RWPE1 (cell line): ENCODE data around the gene STING1.
A peak's percentile ranks its signal among the peaks of the same experiment; 100 is the strongest.

Experiments
- CTCF ChIA-PET: fragments of 350-600 bp; sonication (Branson Sonifier 250); formaldehyde crosslinking; extraction: SDS; loops from one replicate; lab custom pipeline; 2021; lab: Yijun Ruan, JAX
- POLR2A ChIA-PET: fragments of 400-600 bp; formaldehyde crosslinking; extraction: SDS; loops from one replicate; lab custom pipeline; 2020; ENCODE audit warnings: antibody characterized with exemption; ENCODE audit not compliant: low non-redundant PET; lab: Yijun Ruan, JAX
- DNase-seq: peaks from one replicate; pipeline ENCODE4 v3.0.0; 2012; ENCODE audit warnings: low spot score
- H3K27ac ChIP-seq: fragments of 450-650 bp; 2 replicates; pipeline ENCODE4 v1.5.1; 2017
- TF ChIP-seq, protein P1 (sequence below): fragments of 450-650 bp; conservative IDR thresholded peaks from 2 replicates; pipeline ENCODE4 v1.5.1; 2017; ENCODE audit warnings: low read depth, mild to moderate bottlenecking

STING1 gene

DNA sequence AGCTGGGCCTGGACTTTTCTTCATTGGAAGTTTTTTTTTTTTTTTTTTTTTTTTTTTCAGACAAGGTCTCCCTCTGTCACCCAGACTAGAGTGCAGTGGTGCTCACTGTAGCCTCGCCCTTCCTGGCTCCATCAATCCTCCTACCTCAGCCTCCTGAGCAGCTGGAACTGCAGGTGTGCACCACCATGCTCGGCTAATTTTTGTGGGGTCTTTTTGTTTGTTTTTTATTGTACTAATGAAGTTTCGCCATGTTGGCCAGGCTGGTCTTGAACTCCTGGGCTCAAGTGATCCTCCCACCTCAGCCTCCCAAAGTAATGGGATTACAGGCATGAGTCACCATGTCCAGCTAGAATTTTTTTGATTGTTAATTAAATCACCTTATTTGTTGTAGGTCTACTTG is 46.9 kb downstream of the STING1 start:
- DNase-seq, result no peak
- ChIA-PET CTCF (interaction anchor here (1.2 to 1.4 kb wide), 2 partner anchors 13 to 78 kb away, joined by 4 to 6 read pairs; no protein-coding TSS in a partner anchor), POLR2A (interaction anchor here (0.6 kb wide), 1 partner anchor 117 kb away, joined by 3 read pairs; no protein-coding TSS in a partner anchor)
- TF ChIP-seq, protein P1, sequence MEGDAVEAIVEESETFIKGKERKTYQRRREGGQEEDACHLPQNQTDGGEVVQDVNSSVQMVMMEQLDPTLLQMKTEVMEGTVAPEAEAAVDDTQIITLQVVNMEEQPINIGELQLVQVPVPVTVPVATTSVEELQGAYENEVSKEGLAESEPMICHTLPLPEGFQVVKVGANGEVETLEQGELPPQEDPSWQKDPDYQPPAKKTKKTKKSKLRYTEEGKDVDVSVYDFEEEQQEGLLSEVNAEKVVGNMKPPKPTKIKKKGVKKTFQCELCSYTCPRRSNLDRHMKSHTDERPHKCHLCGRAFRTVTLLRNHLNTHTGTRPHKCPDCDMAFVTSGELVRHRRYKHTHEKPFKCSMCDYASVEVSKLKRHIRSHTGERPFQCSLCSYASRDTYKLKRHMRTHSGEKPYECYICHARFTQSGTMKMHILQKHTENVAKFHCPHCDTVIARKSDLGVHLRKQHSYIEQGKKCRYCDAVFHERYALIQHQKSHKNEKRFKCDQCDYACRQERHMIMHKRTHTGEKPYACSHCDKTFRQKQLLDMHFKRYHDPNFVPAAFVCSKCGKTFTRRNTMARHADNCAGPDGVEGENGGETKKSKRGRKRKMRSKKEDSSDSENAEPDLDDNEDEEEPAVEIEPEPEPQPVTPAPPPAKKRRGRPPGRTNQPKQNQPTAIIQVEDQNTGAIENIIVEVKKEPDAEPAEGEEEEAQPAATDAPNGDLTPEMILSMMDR, result no peak
- no peak overlapping the region for H3K27ac ChIP-seq

DNA sequence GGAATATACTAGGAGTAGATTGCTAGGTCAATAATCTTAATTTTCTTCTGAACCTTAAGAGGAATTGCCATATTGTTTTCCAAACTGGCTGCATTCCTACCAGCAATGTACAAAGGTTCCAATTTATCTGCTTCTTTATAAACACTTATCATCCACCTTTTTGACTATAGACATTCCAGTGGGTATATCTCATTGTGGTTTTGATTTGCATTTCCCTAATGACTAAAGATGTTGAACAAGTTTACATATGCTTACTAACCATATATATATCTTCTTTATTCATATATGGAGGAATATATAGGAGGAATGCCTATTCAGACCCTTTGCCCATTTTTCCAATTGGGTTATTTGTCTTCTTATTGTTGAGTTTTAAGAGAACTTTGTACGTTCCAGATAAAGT is 50.9 kb downstream of the STING1 start:
- ChIA-PET POLR2A (no interaction called here), CTCF (interaction anchor here (1.2 to 3.4 kb wide), 2 partner anchors 9 to 202 kb away, joined by 5 to 12 read pairs; no protein-coding TSS in a partner anchor)
- no peak overlapping the region for H3K27ac ChIP-seq
- no peak for DNase-seq
- TF ChIP-seq, protein P1, result no peak

DNA sequence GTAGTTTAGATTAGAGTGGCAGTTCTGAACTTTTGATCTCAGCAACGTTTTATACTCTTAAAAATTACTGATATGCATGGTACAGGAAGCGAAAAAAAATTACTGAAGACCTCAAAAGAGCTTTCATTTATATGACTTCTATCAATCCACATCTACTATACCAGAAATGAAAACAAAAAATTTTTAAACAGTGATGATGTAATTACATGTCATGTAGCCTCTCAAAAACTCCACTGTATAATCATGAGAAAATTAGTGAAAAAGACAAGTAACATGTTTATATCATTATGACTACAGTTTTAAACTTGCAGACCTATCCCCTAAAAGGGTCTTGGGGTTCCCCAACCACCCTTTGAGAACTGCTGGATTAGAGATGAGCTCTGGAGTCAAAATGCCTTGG is 52.5 kb downstream of the STING1 start:
- H3K27ac ChIP-seq, result no peak overlapping the region
- POLR2A ChIA-PET, result no interaction called here
- TF ChIP-seq, protein P1, result no peak
- DNase-seq, result no peak
- CTCF ChIA-PET, result no interaction called here

DNA sequence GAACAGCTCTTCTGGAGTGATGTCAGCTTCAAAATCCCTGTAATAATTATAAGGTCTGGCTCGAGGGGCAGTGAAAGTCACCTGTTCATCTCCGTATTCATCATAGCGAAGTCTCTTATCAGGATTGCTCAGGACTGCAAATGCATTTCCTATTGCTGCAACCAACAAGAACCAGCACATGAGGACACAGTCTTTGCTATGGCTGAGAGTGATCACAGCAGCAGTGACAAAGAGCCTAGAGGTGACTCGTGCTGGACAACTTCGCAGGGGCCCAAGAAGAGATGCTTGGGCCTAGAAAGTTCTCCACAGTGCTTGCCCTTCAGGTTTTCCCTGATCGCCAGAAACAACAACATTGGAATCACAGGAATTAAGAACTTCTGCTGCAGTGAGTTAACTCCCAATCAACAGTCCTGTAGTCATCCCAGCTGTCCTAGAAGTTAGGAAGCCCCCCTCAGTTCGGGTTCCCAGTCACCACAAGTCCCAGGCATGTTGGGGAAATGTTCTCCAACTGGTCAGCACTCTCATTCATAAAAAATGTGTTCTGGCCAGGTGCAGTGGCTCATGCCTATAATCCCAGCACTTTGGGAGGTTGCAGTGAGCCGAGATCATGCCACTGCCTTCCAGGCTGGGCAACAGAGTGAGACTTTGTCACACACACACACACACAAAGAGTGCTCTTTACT is 56.2 kb downstream of the STING1 start:
- TF ChIP-seq, protein P1, result no peak
- DNase-seq, result no peak
- H3K27ac ChIP-seq, result peak overlapping the region; percentile 10; the same call in 1 of the 2 replicates
- POLR2A ChIA-PET, result no interaction called here
- CTCF ChIA-PET, result interaction anchor here (0.7 to 9.1 kb wide), 2 partner anchors 88 to 339 kb away, joined by 4 to 171 read pairs; no protein-coding TSS in a partner anchor
